ENCODE results near the gene DNAJC5G.
"Not testable (repeated sequence)": the region's sequence is repeated elsewhere in the genome, so short reads cannot be mapped to it uniquely, and the experiment has no call there.

DNAJC5G gene

GRCh38 chr2:27294928-27295327, 19.7 kb downstream of the DNAJC5G start:
- Histone ChIP-seq H3K4me2 (ENCODE audit: low read length) (no peak overlapping the region), H4K20me1 (ENCODE audit: insufficient read depth, low read length) (no peaks in the 10 kb centered on the region), H3K27ac (ENCODE audit: low read length) (no peak overlapping the region), H3K27me3 (ENCODE audit: low read depth, low read length) (peaks cover 34% of the 10 kb centered on the region), H3K4me1 (ENCODE audit: low read length) (peaks cover 8% of the 10 kb centered on the region), H3K36me3 (replicated peaks; ENCODE audit: low read depth, low read length) (no peaks in the 10 kb centered on the region), H3K79me2 (ENCODE audit: low read length) (no peaks in the 10 kb centered on the region), H3K9ac (ENCODE audit: low read length) (no peak overlapping the region), H3K4me3 (ENCODE audit: low read length) (no peak overlapping the region), H2AFZ (ENCODE audit: low read depth, low read length) (no peak overlapping the region), H3K9me3 (ENCODE audit: insufficient read depth, low read length) (no peaks in the 10 kb centered on the region)
- TF ChIP-seq CTCF (IDR thresholded peaks at IDR 0.05; ENCODE audit: low read depth, low read length), result no peak
- no peak for TF ChIP-seq EZH2phosphoT487 (IDR thresholded peaks at IDR 0.05; ENCODE audit: low read depth)

GRCh38 chr2:27296481-27296880, 21.2 kb downstream of the DNAJC5G start:
- no peaks in the 10 kb centered on the region for H3K79me2 ChIP-seq (ENCODE audit: low read length)
- no peak overlapping the region for H2AFZ ChIP-seq (ENCODE audit: low read depth, low read length)

GRCh38 chr2:27297195-27297594, 22.0 kb downstream of the DNAJC5G start:
- H3K4me1 ChIP-seq (ENCODE audit: low read length), result peaks cover 8% of the 10 kb centered on the region
- no peaks in the 10 kb centered on the region for H3K36me3 ChIP-seq (replicated peaks; ENCODE audit: low read depth, low read length)
- H3K4me2 ChIP-seq (ENCODE audit: low read length), result no peak overlapping the region
- no peak overlapping the region for H2AFZ ChIP-seq (ENCODE audit: low read depth, low read length)
- H4K20me1 ChIP-seq (ENCODE audit: insufficient read depth, low read length), result no peaks in the 10 kb centered on the region
- no peaks in the 10 kb centered on the region for H3K79me2 ChIP-seq (ENCODE audit: low read length)
- no peaks in the 10 kb centered on the region for H3K9me3 ChIP-seq (ENCODE audit: insufficient read depth, low read length)
- no peak overlapping the region for H3K4me3 ChIP-seq (ENCODE audit: low read length)
- no peak overlapping the region for H3K27ac ChIP-seq (ENCODE audit: low read length)
- TF ChIP-seq EZH2phosphoT487 (IDR thresholded peaks at IDR 0.05; ENCODE audit: low read depth) (no peak), CTCF (IDR thresholded peaks at IDR 0.05; ENCODE audit: low read depth, low read length) (no peak)
- no peak overlapping the region for H3K9ac ChIP-seq (ENCODE audit: low read length)
- peaks cover 21% of the 10 kb centered on the region for H3K27me3 ChIP-seq (ENCODE audit: low read depth, low read length)

More at GRCh38 chr2:27296481-27296880, 21.2 kb downstream of the DNAJC5G start:
- no peaks in the 10 kb centered on the region for H3K9me3 ChIP-seq (ENCODE audit: insufficient read depth, low read length)
- H3K4me3 ChIP-seq (ENCODE audit: low read length), result no peak overlapping the region
- H3K4me1 ChIP-seq (ENCODE audit: low read length), result peaks cover 8% of the 10 kb centered on the region
- H4K20me1 ChIP-seq (ENCODE audit: insufficient read depth, low read length), result no peaks in the 10 kb centered on the region
- no peak overlapping the region for H3K4me2 ChIP-seq (ENCODE audit: low read length)
- H3K36me3 ChIP-seq (replicated peaks; ENCODE audit: low read depth, low read length), result no peaks in the 10 kb centered on the region
- TF ChIP-seq EZH2phosphoT487 (IDR thresholded peaks at IDR 0.05; ENCODE audit: low read depth), result no peak
- TF ChIP-seq CTCF (IDR thresholded peaks at IDR 0.05; ENCODE audit: low read depth, low read length), result no peak
- H3K9ac ChIP-seq (ENCODE audit: low read length), result no peak overlapping the region
- no peak overlapping the region for H3K27ac ChIP-seq (ENCODE audit: low read length)
- H3K27me3 ChIP-seq (ENCODE audit: low read depth, low read length), result peaks cover 29% of the 10 kb centered on the region

- H3K27ac ChIP-seq (ENCODE audit: low read length), result no peak overlapping the region
- no peaks in the 10 kb centered on the region for H4K20me1 ChIP-seq (ENCODE audit: insufficient read depth, low read length)
- H3K9me3 ChIP-seq (ENCODE audit: insufficient read depth, low read length), result no peaks in the 10 kb centered on the region
- no peaks in the 10 kb centered on the region for H3K36me3 ChIP-seq (replicated peaks; ENCODE audit: low read depth, low read length)
- TF ChIP-seq CTCF (IDR thresholded peaks at IDR 0.05; ENCODE audit: low read depth, low read length), result no peak
- TF ChIP-seq EZH2phosphoT487 (IDR thresholded peaks at IDR 0.05; ENCODE audit: low read depth), result no peak
- no peak overlapping the region for H3K9ac ChIP-seq (ENCODE audit: low read length)
- H3K79me2 ChIP-seq (ENCODE audit: low read length), result no peaks in the 10 kb centered on the region
- H3K4me1 ChIP-seq (ENCODE audit: low read length), result peaks cover 11% of the 10 kb centered on the region
- H2AFZ ChIP-seq (ENCODE audit: low read depth, low read length), result no peak overlapping the region
- H3K27me3 ChIP-seq (ENCODE audit: low read depth, low read length), result peaks cover 8% of the 10 kb centered on the region
- no peak overlapping the region for H3K4me3 ChIP-seq (ENCODE audit: low read length)
- no peak overlapping the region for H3K4me2 ChIP-seq (ENCODE audit: low read length)
Measured at GRCh38 chr2:27298391-27299080, 23.3 kb downstream of the DNAJC5G start.

GRCh38 chr2:27300606-27301005, 25.4 kb downstream of the DNAJC5G start:
- not testable (repeated sequence) for H3K79me2 ChIP-seq (ENCODE audit: low read length); H4K20me1 ChIP-seq (ENCODE audit: insufficient read depth, low read length); H3K9me3 ChIP-seq (ENCODE audit: insufficient read depth, low read length); H3K27me3 ChIP-seq (ENCODE audit: low read depth, low read length); H3K27ac ChIP-seq (ENCODE audit: low read length); H2AFZ ChIP-seq (ENCODE audit: low read depth, low read length); H3K4me3 ChIP-seq (ENCODE audit: low read length); H3K36me3 ChIP-seq (replicated peaks; ENCODE audit: low read depth, low read length); H3K4me2 ChIP-seq (ENCODE audit: low read length); H3K9ac ChIP-seq (ENCODE audit: low read length); H3K4me1 ChIP-seq (ENCODE audit: low read length)
